Measurements from ENCODE around the gene KIF12. TPM values are rescaled to one million over a fixed set of nuclear protein-coding genes. Genes with fewer than 3 reads are reported as not detected.

Gene KIF12
- polyA plus RNA-seq, 1 donor, result 136 TPM

DNA sequence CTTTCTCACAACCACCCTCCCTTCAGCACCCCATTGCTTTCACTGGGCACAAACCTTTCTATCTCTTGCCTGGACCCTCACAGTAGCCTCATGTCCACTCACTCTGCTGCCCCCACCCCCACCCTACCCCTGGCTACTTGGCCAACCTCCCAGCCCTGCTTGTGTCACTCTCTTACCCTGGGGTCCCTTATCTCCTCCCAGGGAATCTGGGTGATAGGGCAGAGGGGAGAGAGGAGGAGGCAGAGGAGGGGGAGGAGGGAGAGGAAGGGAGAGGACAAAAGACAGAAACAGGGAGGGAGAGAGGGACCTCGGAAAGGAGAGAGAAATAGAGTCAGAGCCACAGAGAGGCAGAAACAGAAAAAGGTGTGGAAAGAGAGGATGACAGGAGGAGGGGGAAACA is 25.0 kb upstream of the KIF12 start:
- H3K36me3 ChIP-seq (ENCODE audit: control insufficient read depth, insufficient read depth, low read length), result no peaks in the 10 kb centered on the region
- H3K27ac ChIP-seq (ENCODE audit: low read length), result no peak overlapping the region
- no peaks in the 10 kb centered on the region for H3K9me3 ChIP-seq (ENCODE audit: control insufficient read depth, low read depth, low read length)
- peaks cover 42% of the 10 kb centered on the region for H3K4me1 ChIP-seq (ENCODE audit: control insufficient read depth, insufficient read depth, low read length)
- no peak overlapping the region for H3K4me3 ChIP-seq (ENCODE audit: low read length)
- no peaks in the 10 kb centered on the region for H3K27me3 ChIP-seq (ENCODE audit: control insufficient read depth, insufficient read depth, low read length)
- 50% methylated on average over 1 of the region's 1 CpG for WGBS (ENCODE audit: insufficient coverage, low lambda C conversion rate)
- DNase-seq, result no peak

DNA sequence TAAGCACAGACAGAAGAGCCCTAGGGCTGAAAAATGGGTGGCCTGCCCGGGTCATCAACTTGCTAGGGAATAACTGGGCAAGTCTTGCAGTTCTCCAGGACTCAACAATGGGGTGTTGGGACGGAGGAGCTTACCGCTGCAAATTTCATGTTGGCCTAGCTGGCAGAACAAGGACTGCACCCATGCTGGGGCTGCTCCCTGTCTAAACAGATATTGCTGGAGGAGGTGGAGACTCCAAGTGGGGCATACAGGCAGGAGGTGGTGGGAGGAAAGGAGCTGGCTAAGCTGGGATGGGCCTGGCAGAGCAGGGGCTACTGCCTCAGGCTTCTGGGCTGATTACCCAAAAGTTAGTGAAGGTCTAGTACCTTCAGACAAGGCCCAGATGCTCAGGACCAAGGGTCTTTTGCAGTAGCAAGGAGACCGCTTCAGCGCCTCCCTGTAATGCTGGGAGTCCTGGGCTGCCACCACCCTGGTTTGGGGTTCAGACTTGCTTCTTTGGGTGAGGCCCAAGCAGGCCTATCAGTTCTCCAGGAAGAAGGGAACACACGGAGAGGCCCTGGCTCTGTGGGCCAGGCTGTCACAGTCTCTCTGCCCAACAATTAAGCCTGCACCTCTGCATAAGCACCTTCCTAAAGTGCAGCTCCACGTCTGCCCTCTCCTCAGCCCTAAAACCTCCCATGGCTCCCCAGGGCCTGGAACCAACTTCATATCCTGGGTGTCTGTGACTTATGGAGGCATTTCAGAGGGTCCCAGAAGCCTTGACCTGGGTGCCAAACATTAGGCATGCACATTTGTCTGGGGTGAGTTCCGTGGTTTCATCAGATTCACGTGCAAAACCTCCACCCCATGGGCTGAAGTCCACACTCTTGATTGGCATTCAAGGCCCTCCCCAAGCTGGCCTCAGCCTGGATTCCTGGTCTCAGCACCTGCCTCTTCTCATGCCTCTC is 24.2 kb upstream of the KIF12 start:
- Histone ChIP-seq H3K9me3 (ENCODE audit: control insufficient read depth, low read depth, low read length) (no peaks in the 10 kb centered on the region), H3K4me1 (ENCODE audit: control insufficient read depth, insufficient read depth, low read length) (peaks cover 50% of the 10 kb centered on the region), H3K27ac (ENCODE audit: low read length) (no peak overlapping the region), H3K36me3 (ENCODE audit: control insufficient read depth, insufficient read depth, low read length) (no peaks in the 10 kb centered on the region), H3K4me3 (ENCODE audit: low read length) (no peak overlapping the region), H3K27me3 (ENCODE audit: control insufficient read depth, insufficient read depth, low read length) (no peaks in the 10 kb centered on the region)
- WGBS (ENCODE audit: insufficient coverage, low lambda C conversion rate), result no CpG with 5 or more reads among the region's 9 CpGs
- peak in 1 of 2 donors; percentile 58 for DNase-seq

DNA sequence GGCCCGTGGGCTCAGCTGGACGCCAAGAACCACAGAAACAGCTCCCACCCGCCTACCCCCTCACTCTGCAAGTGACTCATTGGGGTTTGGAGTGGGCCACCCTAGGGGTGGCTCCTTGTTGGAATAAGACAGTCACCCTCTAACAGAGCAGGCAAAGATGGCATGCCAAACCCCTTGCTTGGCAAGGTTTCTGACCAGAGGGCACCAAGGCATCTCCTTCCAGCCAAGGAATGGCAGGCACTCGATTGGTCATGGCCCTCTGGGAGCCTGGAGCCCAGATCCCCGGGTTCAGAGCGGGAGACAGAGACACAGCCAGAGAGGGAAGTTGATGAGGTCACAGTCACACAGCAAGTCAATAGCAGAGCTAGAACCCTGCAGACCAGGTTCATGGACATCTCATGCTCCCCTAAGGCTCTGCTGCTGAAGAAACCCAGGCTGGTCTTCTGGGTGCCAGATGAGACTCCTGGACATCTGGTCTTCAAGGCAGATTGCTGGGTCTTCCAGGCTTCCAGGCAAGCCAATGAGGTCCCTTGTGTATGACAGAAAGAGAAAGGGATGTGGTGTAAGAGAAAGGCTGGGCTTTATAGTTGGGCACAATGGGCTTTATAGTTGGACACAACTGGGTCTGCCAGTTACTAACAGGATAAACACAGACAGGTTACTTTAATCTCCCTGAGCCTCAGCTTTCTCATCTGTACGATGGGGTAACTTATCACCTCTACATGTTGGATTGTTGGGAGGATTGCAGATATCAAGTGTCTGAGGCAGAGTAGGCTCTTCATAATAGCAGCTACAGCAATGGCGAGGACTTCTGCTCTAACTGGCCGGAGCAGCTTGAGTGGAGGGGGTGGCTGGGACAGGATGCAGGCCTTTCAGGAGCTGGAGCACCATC is 23.3 kb upstream of the KIF12 start:
- peaks cover 50% of the 10 kb centered on the region for H3K4me1 ChIP-seq (ENCODE audit: control insufficient read depth, insufficient read depth, low read length)
- no peak overlapping the region for H3K4me3 ChIP-seq (ENCODE audit: low read length)
- WGBS (ENCODE audit: insufficient coverage, low lambda C conversion rate), result no CpG with 5 or more reads among the region's 9 CpGs
- DNase-seq, result no peak
- no peak overlapping the region for H3K27ac ChIP-seq (ENCODE audit: low read length)
- H3K36me3 ChIP-seq (ENCODE audit: control insufficient read depth, insufficient read depth, low read length), result no peaks in the 10 kb centered on the region
- H3K27me3 ChIP-seq (ENCODE audit: control insufficient read depth, insufficient read depth, low read length), result no peaks in the 10 kb centered on the region
- H3K9me3 ChIP-seq (ENCODE audit: control insufficient read depth, low read depth, low read length), result no peaks in the 10 kb centered on the region

DNA sequence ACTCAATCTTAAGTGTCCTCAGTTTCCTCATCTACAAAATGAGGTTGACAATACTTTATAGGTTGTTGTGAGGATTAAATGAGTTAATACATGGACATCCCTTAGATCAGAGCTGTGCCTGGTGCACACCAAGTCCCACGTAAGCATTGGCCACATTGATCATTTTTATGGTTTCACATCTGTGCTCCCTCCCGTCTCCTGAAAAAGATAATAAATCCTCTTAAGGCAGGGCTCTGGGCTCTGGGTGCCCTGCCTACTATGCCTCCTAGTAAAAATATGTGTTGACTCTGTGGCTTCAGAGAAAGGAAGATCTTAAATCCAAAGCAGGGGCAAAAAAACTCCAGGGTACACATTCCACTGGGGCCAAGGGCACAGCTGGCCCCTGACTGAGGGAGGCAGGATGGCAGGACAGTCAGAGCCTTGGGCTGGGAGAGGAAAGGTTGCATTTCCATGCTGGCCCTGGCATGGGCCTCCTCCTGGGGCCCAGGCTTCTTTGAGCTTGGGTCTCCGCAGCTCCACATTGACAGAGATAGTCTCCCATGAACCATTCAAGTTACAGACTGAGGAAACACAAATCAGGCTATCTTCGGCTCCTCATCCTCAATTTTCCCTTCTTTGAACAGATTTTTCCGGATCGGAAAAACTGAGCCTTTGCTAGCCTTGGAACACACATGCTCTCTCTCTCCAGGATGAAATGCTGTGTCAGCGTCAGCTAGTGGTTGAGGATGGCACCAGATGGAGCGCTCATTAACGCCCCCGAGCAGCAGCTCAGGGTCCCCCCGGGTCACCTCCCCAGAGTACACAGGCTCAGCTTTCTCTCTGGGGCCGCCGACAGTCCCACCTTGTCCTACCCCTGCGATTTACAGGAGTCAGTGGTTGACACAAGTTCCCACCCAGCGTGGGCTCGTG is 22.4 kb upstream of the KIF12 start:
- no peak overlapping the region for H3K27ac ChIP-seq (ENCODE audit: low read length)
- 80% methylated on average over 2 of the region's 16 CpGs for WGBS (ENCODE audit: insufficient coverage, low lambda C conversion rate)

DNA sequence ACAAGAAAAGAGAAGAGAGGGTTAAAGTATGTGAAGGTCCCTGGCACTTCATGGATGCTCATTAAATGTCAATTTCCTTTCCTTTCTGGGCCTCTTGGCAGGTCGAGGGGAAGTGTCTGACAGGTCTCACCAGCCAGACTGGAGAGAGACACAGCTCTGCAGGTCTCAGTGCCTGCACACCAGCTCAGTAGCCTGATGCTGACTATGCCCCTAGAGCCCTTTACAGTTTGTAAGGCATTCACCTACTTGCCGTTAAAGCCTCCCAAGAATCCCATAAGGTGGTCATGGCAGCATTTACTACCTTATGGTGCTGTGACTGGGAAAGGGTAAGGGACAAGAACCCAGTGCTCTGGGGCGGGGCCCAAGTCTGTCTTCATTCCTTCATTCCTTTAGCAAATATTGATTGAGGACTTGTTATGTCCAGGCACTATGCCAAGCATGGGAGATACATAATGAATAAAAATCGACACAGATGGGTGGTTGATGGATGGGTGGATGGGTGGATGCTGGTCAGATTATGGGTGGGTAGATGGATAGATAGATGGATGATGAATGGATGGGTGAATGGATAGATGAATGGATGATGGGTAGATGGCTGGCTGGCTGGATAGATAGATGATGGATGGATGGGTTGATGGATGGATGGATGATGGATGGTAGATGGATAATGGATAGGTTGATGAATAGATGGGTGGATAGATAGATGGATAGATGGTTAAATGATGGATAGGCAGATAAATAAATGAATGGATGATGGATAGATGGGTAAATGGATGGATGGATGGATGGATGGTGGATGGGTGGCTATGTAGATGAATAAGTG is 21.3 kb upstream of the KIF12 start:
- DNase-seq, result no peak
- no peak overlapping the region for H3K4me3 ChIP-seq (ENCODE audit: low read length)
- 0% methylated on average over 1 of the region's 4 CpGs for WGBS (ENCODE audit: insufficient coverage, low lambda C conversion rate)
- no peaks in the 10 kb centered on the region for H3K27me3 ChIP-seq (ENCODE audit: control insufficient read depth, insufficient read depth, low read length)
- no peaks in the 10 kb centered on the region for H3K9me3 ChIP-seq (ENCODE audit: control insufficient read depth, low read depth, low read length)
- no peak overlapping the region for H3K27ac ChIP-seq (ENCODE audit: low read length)
- no peaks in the 10 kb centered on the region for H3K36me3 ChIP-seq (ENCODE audit: control insufficient read depth, insufficient read depth, low read length)
- H3K4me1 ChIP-seq (ENCODE audit: control insufficient read depth, insufficient read depth, low read length), result peaks cover 50% of the 10 kb centered on the region

More for the DNA sequence above, 22.4 kb upstream of the KIF12 start:
- H3K4me3 ChIP-seq (ENCODE audit: low read length), result no peak overlapping the region
- H3K9me3 ChIP-seq (ENCODE audit: control insufficient read depth, low read depth, low read length), result no peaks in the 10 kb centered on the region
- no peaks in the 10 kb centered on the region for H3K36me3 ChIP-seq (ENCODE audit: control insufficient read depth, insufficient read depth, low read length)
- peaks cover 50% of the 10 kb centered on the region for H3K4me1 ChIP-seq (ENCODE audit: control insufficient read depth, insufficient read depth, low read length)
- DNase-seq, result no peak
- H3K27me3 ChIP-seq (ENCODE audit: control insufficient read depth, insufficient read depth, low read length), result no peaks in the 10 kb centered on the region

DNA sequence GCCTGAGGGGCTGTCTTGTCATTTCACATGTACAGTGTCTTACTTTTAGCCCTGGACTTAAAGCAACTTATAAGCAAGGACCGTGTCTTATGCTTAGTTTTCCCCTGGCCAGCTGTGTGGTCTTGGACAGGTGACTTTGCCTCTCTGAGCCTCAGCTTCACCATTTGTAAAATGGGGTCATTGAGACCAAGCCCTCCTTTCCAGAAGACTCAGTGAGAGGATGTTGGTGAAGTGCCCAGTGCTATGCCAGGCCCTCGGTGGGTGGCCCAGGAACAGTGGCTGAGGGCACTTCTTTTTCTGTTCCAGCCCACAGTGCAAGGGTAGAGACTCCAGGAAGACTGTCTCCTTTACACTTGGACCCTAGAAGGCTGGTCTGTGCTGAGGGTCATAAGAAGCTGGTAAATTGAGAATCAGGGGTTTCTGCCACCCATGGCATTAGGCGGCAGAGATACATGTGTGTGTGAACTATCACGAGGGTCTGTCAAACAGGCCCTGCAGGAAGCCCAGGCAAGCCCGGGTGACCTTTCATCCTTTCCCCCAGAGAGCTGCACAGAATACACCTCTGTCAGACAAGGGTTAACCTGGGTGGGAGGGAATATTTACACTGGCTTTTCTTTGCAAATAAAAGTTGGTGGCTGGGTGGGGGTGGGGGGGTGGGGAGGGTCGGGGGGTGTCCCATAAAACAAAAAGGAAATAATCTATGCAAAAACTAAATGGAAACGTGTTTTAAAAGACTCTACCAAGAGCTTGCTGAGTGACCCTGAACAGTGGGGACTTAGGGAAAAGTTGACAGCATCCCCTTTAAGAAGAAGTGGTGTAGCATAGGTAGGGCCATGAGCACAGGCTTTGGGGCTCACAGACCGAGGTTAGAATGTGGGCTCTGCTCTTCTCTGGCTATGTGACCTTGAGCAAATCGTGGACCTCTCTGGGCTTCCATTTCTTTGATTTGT is 20.4 kb upstream of the KIF12 start:
- H3K36me3 ChIP-seq (ENCODE audit: control insufficient read depth, insufficient read depth, low read length), result no peaks in the 10 kb centered on the region
- H3K4me3 ChIP-seq (ENCODE audit: low read length), result no peak overlapping the region
- no peaks in the 10 kb centered on the region for H3K9me3 ChIP-seq (ENCODE audit: control insufficient read depth, low read depth, low read length)
- peaks cover 46% of the 10 kb centered on the region for H3K4me1 ChIP-seq (ENCODE audit: control insufficient read depth, insufficient read depth, low read length)
- H3K27ac ChIP-seq (ENCODE audit: low read length), result peak overlapping the region; percentile 60
- no peaks in the 10 kb centered on the region for H3K27me3 ChIP-seq (ENCODE audit: control insufficient read depth, insufficient read depth, low read length)
- no CpG with 5 or more reads among the region's 9 CpGs for WGBS (ENCODE audit: insufficient coverage, low lambda C conversion rate)
- DNase-seq, result peak in 1 of 2 donors; percentile 49

DNA sequence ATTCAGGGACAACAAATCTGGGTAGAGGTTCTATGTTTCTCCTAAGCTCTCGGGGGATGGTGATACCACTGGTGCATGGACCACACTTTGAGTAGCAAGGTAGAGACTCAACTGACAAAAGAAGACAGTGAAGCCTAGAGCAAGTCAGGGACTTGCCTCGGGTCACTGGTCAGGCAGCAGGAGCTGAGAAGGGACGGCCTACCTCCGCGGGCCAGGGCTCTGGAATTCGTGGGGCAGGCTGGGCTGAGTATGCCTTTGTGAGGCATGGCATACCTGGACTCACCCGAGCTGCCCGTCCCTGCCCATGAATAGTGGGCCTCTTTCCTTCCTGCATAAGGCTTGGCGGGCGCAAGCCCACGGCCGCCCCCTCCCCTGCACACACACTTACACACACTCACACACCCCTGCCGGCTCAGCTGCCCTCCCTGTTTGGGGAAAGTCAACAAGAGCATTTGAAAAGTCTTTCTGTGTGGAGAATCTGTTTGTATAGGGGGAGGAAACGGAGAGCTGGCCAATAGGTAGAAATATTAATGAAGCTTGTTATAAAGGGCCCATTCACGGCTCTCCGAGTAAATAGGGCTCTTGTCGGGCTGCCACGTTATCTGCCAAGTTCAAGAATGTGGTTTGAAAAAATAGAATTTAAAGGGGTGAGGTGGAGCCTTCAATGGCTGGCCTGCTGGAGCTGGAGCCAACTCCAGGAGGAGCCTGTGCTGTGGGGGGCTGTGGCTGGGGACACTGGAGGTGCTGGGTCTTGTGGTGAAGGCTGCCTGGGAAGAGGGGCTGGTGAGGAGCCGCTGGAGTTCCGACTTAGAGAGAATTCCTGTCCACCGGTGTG is 19.1 kb upstream of the KIF12 start:
- Histone ChIP-seq H3K36me3 (ENCODE audit: control insufficient read depth, insufficient read depth, low read length) (no peaks in the 10 kb centered on the region), H3K4me3 (ENCODE audit: low read length) (no peak overlapping the region), H3K9me3 (ENCODE audit: control insufficient read depth, low read depth, low read length) (no peaks in the 10 kb centered on the region), H3K4me1 (ENCODE audit: control insufficient read depth, insufficient read depth, low read length) (peaks cover 33% of the 10 kb centered on the region), H3K27me3 (ENCODE audit: control insufficient read depth, insufficient read depth, low read length) (no peaks in the 10 kb centered on the region), H3K27ac (ENCODE audit: low read length) (peak overlapping the region; percentile 60)
- DNase-seq, result peak in 1 of 2 donors; percentile 76
- WGBS (ENCODE audit: insufficient coverage, low lambda C conversion rate), result 17% methylated on average over 1 of the region's 21 CpGs

DNA sequence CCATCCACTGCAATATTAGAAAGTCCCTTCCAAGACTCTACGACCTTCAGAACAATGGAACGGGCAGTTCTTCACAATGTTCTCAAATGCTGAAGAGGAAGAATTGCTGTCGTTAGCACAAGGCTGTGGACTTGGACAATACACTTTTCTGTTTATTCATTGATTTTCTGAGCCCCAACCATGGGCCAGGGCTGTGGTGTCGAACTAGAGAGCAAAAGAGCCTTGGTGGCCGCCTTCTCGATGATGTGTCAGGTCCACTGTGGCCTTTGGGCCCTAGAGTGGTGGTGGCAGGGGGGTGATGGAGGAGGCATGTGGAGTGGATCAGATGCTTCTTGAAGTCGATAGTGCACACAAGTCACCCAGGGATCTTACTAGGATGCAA is 18.5 kb upstream of the KIF12 start:
- Histone ChIP-seq H3K36me3 (ENCODE audit: control insufficient read depth, insufficient read depth, low read length) (no peaks in the 10 kb centered on the region), H3K9me3 (ENCODE audit: control insufficient read depth, low read depth, low read length) (no peaks in the 10 kb centered on the region), H3K27ac (ENCODE audit: low read length) (no peak overlapping the region), H3K27me3 (ENCODE audit: control insufficient read depth, insufficient read depth, low read length) (no peaks in the 10 kb centered on the region), H3K4me3 (ENCODE audit: low read length) (no peak overlapping the region), H3K4me1 (ENCODE audit: control insufficient read depth, insufficient read depth, low read length) (peaks cover 30% of the 10 kb centered on the region)
- DNase-seq, result no peak
- no CpG with 5 or more reads among the region's 7 CpGs for WGBS (ENCODE audit: insufficient coverage, low lambda C conversion rate)
